Activated naive CD8-positive, alpha-beta T cell treated with anti-CD3 and anti-CD28 coated beads, Interleukin-2, amount 50 U/mL, for 24 hours (primary cell): ENCODE measurements around the gene NCEH1.
A peak's percentile ranks its signal among the peaks of the same experiment; 100 is the strongest.

Experiments used
- ATAC-seq: fragments of 150-1000 bp; cut with Tn5 transposase; one replicate; pipeline ENCODE4 v1.10.0; 2021
- DNase-seq: peaks from one replicate; pipeline ENCODE4 v3.0.0; 2021
- H3K27ac Mint-ChIP-seq: one replicate; pipeline ENCODE4 v1.8.0; 2021; ENCODE audit warnings: mild to moderate bottlenecking, mixed read lengths
- H3K27me3 Mint-ChIP-seq: one replicate; pipeline ENCODE4 v1.8.0; 2021; ENCODE audit warnings: mixed read lengths
- H3K36me3 Mint-ChIP-seq: one replicate; pipeline ENCODE4 v1.8.0; 2021; ENCODE audit warnings: low read depth, mixed read lengths
- H3K4me1 Mint-ChIP-seq: one replicate; pipeline ENCODE4 v1.8.0; 2021; ENCODE audit warnings: mixed read lengths
- H3K4me3 Mint-ChIP-seq: one replicate; pipeline ENCODE4 v1.8.0; 2021; ENCODE audit warnings: mild to moderate bottlenecking, moderate library complexity, mixed read lengths
- H3K9me3 Mint-ChIP-seq: one replicate; pipeline ENCODE4 v1.8.0; 2021; ENCODE audit warnings: mixed read lengths

Gene NCEH1

DNA sequence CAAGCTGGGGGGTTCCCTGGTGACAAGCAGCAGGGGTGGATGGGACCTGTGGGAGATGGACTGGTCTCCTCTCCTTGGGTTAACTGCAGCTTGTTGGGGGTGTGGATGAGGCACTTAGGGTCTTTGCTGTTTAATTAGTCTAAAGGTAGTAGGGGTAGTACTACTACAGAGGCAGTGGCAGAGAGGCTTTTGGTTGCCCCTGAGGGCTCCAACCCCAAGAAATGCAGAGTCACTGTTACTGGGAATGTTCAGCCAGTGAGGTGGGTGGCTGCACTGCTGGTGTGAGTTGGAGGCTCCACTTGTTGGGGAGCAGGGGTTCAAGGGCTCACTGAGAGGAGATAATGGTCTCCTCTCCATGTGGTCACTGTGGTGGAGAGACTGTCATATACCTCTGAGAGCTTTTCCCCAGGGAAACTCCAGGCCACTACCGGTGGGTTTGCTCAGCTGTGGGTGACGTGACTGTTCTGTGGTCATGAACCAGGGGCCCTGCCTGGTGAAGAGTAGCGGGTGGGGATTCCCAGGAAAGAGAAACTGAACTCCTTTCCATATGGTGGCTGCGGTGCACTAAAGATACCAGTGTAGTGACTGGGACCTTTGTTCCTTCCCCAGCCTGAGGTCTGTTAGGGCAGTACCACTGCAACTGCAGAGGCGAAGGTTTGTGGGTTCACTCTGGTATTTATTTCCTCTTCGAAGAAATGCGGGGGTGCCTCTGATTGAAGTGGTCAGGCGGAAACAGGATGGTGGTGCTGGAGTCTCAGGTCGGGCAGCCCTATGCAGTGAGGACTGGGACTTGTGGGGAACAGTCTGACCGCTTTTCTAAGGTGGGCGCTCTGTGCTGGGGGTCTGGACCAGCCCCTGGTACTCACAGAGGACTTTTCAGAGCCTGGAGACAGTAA, 118.7 kb downstream of the NCEH1 start:
- Mint-ChIP-seq H3K27ac (peak overlapping the region; percentile 95), H3K4me1 (peaks cover 77% of the 10 kb centered on the region), H3K4me3 (peak overlapping the region; percentile 67), H3K36me3 (peaks cover 25% of the 10 kb centered on the region), H3K27me3 (peaks cover 6% of the 10 kb centered on the region), H3K9me3 (peaks cover 27% of the 10 kb centered on the region)
- DNase-seq, result peak; percentile 87
- ATAC-seq, result peak; percentile 94

- Mint-ChIP-seq H3K36me3 (peaks cover 25% of the 10 kb centered on the region), H3K4me3 (no peak overlapping the region)
- no peak for DNase-seq
Observed at GRCh38 chr3:172591125-172591605, 119.7 kb downstream of the NCEH1 start.

GRCh38 chr3:172586436-172586835, 124.4 kb downstream of the NCEH1 start:
- no peak overlapping the region for H3K4me3 Mint-ChIP-seq
- DNase-seq, result no peak
- H3K36me3 Mint-ChIP-seq, result peaks cover 22% of the 10 kb centered on the region

More at GRCh38 chr3:172591125-172591605, 119.7 kb downstream of the NCEH1 start:
- ATAC-seq, result no peak
- peaks cover 83% of the 10 kb centered on the region for H3K4me1 Mint-ChIP-seq
- peaks cover 6% of the 10 kb centered on the region for H3K27me3 Mint-ChIP-seq
- H3K27ac Mint-ChIP-seq, result peak overlapping the region; percentile 95
- peaks cover 27% of the 10 kb centered on the region for H3K9me3 Mint-ChIP-seq

DNA sequence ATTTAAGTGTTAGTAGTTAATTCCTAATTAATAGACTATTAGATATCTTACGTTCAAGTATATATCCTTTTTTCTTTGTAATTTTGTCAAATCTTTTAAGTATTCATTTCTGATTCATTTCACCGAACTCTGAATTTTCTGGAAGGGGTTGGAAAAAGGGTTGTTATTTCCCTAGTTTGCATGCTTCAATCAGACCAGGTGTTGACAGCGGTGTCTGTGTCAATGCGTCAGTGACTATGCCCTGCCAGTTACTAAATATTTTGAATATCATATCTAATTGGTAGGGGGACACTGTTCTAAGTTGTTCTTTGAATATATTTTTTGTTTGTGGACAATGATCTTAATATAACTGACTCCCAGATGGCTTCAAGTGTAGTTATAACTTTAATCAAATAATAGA, 124.9 kb downstream of the NCEH1 start:
- H3K27ac Mint-ChIP-seq, result peak overlapping the region; percentile 25
- no peak for ATAC-seq
- peaks cover 82% of the 10 kb centered on the region for H3K4me1 Mint-ChIP-seq
- H3K27me3 Mint-ChIP-seq, result no peaks in the 10 kb centered on the region
- H3K9me3 Mint-ChIP-seq, result peaks cover 23% of the 10 kb centered on the region
- H3K4me3 Mint-ChIP-seq, result no peak overlapping the region
- DNase-seq, result no peak
- peaks cover 18% of the 10 kb centered on the region for H3K36me3 Mint-ChIP-seq

More at GRCh38 chr3:172586436-172586835, 124.4 kb downstream of the NCEH1 start:
- Mint-ChIP-seq H3K4me1 (peaks cover 82% of the 10 kb centered on the region), H3K27me3 (no peaks in the 10 kb centered on the region), H3K9me3 (peaks cover 27% of the 10 kb centered on the region), H3K27ac (peak overlapping the region; percentile 39)
- no peak for ATAC-seq

DNA sequence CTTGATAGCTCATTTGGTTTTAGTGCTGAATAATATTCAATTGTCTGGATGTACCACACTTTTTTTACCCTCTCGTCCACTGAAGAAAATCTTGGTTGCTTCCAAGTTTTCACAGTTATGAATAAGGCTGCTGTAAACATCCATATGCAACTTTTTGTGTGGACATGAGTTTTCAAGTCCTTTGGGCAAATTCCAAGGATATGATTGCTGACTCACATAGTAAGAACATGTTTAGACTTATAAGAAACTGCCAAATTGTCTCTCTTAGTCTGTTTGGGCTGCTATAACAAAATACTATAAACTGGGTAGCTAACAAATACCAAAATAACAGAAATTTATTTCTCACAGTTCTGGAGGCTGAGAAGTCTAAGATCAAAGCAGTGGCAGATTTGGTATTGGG, 128.2 kb downstream of the NCEH1 start:
- Mint-ChIP-seq H3K4me1 (peaks cover 95% of the 10 kb centered on the region), H3K9me3 (no peaks in the 10 kb centered on the region), H3K36me3 (peaks cover 3% of the 10 kb centered on the region), H3K27ac (peak overlapping the region; percentile 89), H3K27me3 (no peaks in the 10 kb centered on the region), H3K4me3 (no peak overlapping the region)
- no peak for ATAC-seq
- no peak for DNase-seq

DNA sequence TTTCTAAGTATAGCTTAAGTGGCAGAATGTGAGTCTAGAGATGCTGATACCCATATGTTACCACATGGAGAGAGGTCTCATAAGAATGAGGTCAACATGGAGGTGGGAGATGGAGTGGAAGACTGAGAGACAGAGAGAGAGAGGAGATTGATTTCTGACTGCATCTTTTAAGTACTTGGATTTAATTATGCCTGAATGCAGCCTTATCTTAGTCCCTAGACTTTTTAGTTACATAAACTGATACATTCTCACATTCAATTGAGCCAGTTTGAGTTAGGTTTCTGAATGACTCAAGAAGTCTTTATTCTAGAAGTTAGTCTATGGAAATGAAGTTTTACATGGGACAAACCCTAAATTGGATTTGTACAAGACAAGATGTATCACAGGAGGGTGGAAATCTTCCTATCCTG, 129.1 kb downstream of the NCEH1 start:
- Mint-ChIP-seq H3K27me3 (no peaks in the 10 kb centered on the region), H3K36me3 (peaks cover 3% of the 10 kb centered on the region), H3K9me3 (no peaks in the 10 kb centered on the region), H3K4me1 (peaks cover 98% of the 10 kb centered on the region), H3K4me3 (peak overlapping the region; percentile 44), H3K27ac (peak overlapping the region; percentile 89)
- no peak for DNase-seq
- ATAC-seq, result peak; percentile 67

DNA sequence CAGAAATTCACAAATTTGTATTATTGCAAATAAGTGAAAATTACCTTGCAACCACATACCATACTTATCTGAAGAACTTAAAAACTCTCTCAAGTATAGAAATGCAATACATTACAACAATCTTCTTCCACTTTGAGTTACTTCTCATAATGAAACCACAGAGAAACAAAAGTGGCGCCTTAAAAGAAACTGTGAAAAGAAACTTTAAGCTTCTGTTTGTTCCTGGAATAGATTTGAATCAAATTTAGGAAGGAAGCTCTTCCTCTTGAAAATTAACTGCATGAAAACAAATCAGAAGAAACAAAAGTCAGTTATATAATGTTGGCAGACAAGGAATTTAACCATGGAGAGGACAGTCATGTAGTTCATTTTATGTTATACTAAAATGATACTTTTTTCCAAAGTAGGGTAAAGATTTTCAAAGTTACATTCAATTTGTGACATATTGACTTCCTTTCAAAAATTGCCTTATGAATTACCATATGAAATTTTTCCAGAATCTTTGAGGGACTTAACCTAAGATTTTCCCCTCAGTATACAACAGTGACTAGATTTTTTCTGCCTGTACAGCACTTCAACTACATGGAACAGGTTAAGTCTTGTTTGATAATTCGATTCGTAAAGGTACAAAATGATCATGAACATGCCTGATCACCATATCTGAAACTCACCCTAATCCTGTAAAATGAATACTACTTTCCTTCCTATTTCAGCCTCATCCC, 130.0 kb downstream of the NCEH1 start:
- Mint-ChIP-seq H3K36me3 (peaks cover 3% of the 10 kb centered on the region), H3K9me3 (no peaks in the 10 kb centered on the region), H3K4me3 (peak overlapping the region; percentile 44), H3K27ac (peak overlapping the region; percentile 89), H3K27me3 (no peaks in the 10 kb centered on the region), H3K4me1 (peaks cover 92% of the 10 kb centered on the region)
- no peak for DNase-seq
- ATAC-seq, result peak; percentile 47
